ENCODE data around the gene CARS1.

DNA sequence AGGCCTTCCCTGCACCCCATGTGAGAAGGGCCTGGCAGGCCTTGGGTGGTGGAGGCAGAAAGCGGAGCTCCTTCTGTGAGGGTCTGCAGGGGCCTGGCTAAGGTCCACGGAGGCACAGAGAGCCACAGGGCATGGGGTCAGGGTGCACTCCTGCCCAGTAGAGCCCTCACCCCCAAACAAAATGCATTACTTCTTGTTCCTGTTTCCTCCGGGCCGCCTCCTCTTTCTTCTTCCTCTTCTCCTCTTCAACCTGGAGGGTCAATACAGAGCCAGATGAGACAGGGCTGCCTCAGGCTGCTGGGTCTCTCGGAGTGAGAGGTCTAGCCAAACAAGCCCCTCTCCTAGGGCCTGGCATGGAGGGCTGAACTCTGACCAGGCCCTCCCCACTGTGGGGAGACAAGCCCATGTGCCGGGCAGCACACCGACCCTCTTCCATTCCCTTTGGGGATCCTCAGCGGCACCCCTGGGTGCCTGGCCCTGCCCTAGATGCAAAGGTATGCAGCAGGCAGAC, 54.8 kb downstream of the CARS1 start:
- TF ChIP-seq, protein P1, sequence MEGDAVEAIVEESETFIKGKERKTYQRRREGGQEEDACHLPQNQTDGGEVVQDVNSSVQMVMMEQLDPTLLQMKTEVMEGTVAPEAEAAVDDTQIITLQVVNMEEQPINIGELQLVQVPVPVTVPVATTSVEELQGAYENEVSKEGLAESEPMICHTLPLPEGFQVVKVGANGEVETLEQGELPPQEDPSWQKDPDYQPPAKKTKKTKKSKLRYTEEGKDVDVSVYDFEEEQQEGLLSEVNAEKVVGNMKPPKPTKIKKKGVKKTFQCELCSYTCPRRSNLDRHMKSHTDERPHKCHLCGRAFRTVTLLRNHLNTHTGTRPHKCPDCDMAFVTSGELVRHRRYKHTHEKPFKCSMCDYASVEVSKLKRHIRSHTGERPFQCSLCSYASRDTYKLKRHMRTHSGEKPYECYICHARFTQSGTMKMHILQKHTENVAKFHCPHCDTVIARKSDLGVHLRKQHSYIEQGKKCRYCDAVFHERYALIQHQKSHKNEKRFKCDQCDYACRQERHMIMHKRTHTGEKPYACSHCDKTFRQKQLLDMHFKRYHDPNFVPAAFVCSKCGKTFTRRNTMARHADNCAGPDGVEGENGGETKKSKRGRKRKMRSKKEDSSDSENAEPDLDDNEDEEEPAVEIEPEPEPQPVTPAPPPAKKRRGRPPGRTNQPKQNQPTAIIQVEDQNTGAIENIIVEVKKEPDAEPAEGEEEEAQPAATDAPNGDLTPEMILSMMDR (conservative IDR thresholded peaks at IDR 0.05; ENCODE audit: low read depth, low read length) = no peak
- no peak for TF ChIP-seq POLR2A (IDR thresholded peaks at IDR 0.05; ENCODE audit: low read depth, low read length)
- TF ChIP-seq RAD21 (IDR thresholded peaks at IDR 0.05; ENCODE audit: low read length) = no peak

Data from IMR-90 (cell line).